H1 (cell line): ENCODE results near the gene SPAG16. TPM values are rescaled to one million over a fixed set of nuclear protein-coding genes. Genes with fewer than 3 reads are reported as not detected.

Experiments used
- CTCF ChIA-PET: fragments of 300-600 bp; sonication (Branson Sonifier 250); formaldehyde crosslinking; loops from one replicate; lab custom pipeline; 2021; ENCODE audit not compliant: partially characterized antibody; lab: Charles Lee
- POLR2A ChIA-PET: fragments of 300-600 bp; sonication (Branson Sonifier 250); formaldehyde crosslinking; loops from one replicate; lab custom pipeline; 2021; ENCODE audit warnings: inconsistent platforms; ENCODE audit not compliant: partially characterized antibody; lab: Charles Lee
- DNase-seq, 2 experiments: peaks; one replicate each; pipeline versions ENCODE4 v3.0.0 to v3.0.0-alpha.2; 2010 to 2022; ENCODE audit warnings: low spot score in 2 of 2, low read depth in 1 of 2, mixed read lengths in 1 of 2
- FAIRE-seq: peaks from 2 replicates; lab custom pipeline; 2011; peaks lifted over from hg19 to GRCh38; lab: Jason Lieb, UNC
- H2AFZ ChIP-seq: 2 replicates; pipeline ENCODE4 v1.8.1; 2012; ENCODE audit warnings: low read length, inconsistent platforms
- H2AK5ac ChIP-seq: 2 replicates; pipeline ENCODE4 v1.6.1; 2013; ENCODE audit warnings: low read depth, low read length
- H2BK120ac ChIP-seq: replicated peaks from 2 replicates; pipeline ENCODE3; 2013; ENCODE audit warnings: low read depth, low read length, inconsistent platforms
- H2BK12ac ChIP-seq: 2 replicates; pipeline ENCODE4 v1.6.1; 2013; ENCODE audit warnings: low read depth, low read length
- H2BK15ac ChIP-seq: 2 replicates; pipeline ENCODE4 v1.6.1; 2013; ENCODE audit warnings: low read length
- H2BK20ac ChIP-seq: 2 replicates; pipeline ENCODE4 v1.6.1; 2013; ENCODE audit warnings: low read length
- H2BK5ac ChIP-seq: 2 replicates; pipeline ENCODE4 v1.6.1; 2013; ENCODE audit warnings: low read depth, low read length
- H3K14ac ChIP-seq: 2 replicates; pipeline ENCODE4 v1.6.1; 2013; ENCODE audit warnings: inconsistent platforms; ENCODE audit not compliant: insufficient read length
- H3K18ac ChIP-seq: 2 replicates; pipeline ENCODE4 v1.6.1; 2013; ENCODE audit warnings: low read length; ENCODE audit errors: extremely low read depth
- H3K23ac ChIP-seq: 2 replicates; pipeline ENCODE4 v1.6.1; 2013; ENCODE audit warnings: inconsistent platforms; ENCODE audit not compliant: insufficient read length
- H3K23me2 ChIP-seq: 2 replicates; pipeline ENCODE4 v1.6.1; 2013; ENCODE audit warnings: low read depth, low read length
- H3K27ac ChIP-seq: 2 replicates; pipeline ENCODE4 v1.6.1; 2011; ENCODE audit warnings: low read depth, low read length, inconsistent platforms
- H3K27me3 ChIP-seq, 4 experiments: replicated peaks in 1 of 4; 1 replicate in 1 of 4; 2 replicates in 3 of 4; pipeline versions ENCODE4 v1.6.1 to v1.8.1; 2011 to 2013; ENCODE audit warnings: low read length in 3 of 4, mild to moderate bottlenecking in 3 of 4, inconsistent platforms in 2 of 4, mixed read lengths in 2 of 4, moderate library complexity in 1 of 4; ENCODE audit not compliant: control insufficient read depth in 3 of 4, insufficient read depth in 3 of 4; ENCODE audit errors: extremely low read depth in 1 of 4
- H3K36me3 ChIP-seq, 4 experiments: 2 replicates each; pipeline versions ENCODE4 v1.6.1 to v1.8.1; 2011 to 2013; ENCODE audit warnings: mild to moderate bottlenecking in 4 of 4, low read length in 3 of 4, moderate library complexity in 2 of 4, control low read depth in 1 of 4, inconsistent platforms in 1 of 4; ENCODE audit not compliant: insufficient read depth in 4 of 4, control insufficient read depth in 2 of 4
- H3K4ac ChIP-seq: replicated peaks from 2 replicates; pipeline ENCODE3; 2013; ENCODE audit warnings: low read length, low read depth, mixed read lengths, inconsistent platforms; ENCODE audit not compliant: insufficient read length
- H3K4me1 ChIP-seq, 4 experiments: replicated peaks in 1 of 4; 1 replicate in 1 of 4; 2 replicates in 3 of 4; pipeline versions ENCODE4 v1.6.1 to v1.8.1; 2011 to 2013; ENCODE audit warnings: low read length in 3 of 4, inconsistent platforms in 2 of 4, mixed read lengths in 1 of 4; ENCODE audit not compliant: insufficient read depth in 4 of 4, control insufficient read depth in 3 of 4
- H3K4me2 ChIP-seq, 2 experiments: 2 replicates each; pipeline versions ENCODE4 v1.6.1 to v1.8.1; 2011 to 2013; ENCODE audit warnings: low read depth in 2 of 2, low read length in 2 of 2, control low read depth in 1 of 2, inconsistent platforms in 1 of 2, mild to moderate bottlenecking in 1 of 2; ENCODE audit not compliant: insufficient read depth in 1 of 2
- H3K4me3 ChIP-seq, 4 experiments: fragments of 200-600, 300-600 bp in 1 of 4; sonication (generic), shearing (Covaris generic), sonication (Bioruptor Twin) in 1 of 4; 2 replicates each; pipeline versions ENCODE4 v1.5.1 to v1.8.1; 2011 to 2016; ENCODE audit warnings: low read length in 4 of 4, low read depth in 3 of 4, control low read depth in 2 of 4, inconsistent platforms in 2 of 4, mild to moderate bottlenecking in 2 of 4, mixed read lengths in 1 of 4, moderate library complexity in 1 of 4; ENCODE audit not compliant: insufficient read depth in 2 of 4; ENCODE audit errors: extremely low read depth in 1 of 4
- H3K56ac ChIP-seq: replicated peaks from 2 replicates; pipeline ENCODE3; 2013; ENCODE audit warnings: low read depth, mild to moderate bottlenecking, mixed read lengths, low read length, inconsistent platforms; ENCODE audit not compliant: insufficient read length
- H3K79me1 ChIP-seq: 2 replicates; pipeline ENCODE4 v1.6.1; 2013; ENCODE audit warnings: low read depth, low read length, control low read depth
- H3K79me2 ChIP-seq, 2 experiments: 2 replicates each; pipeline versions ENCODE4 v1.6.1 to v1.8.1; 2012 to 2013; ENCODE audit warnings: low read length in 2 of 2, mild to moderate bottlenecking in 2 of 2, inconsistent platforms in 1 of 2; ENCODE audit not compliant: insufficient read depth in 2 of 2, control insufficient read depth in 1 of 2
- H3K9ac ChIP-seq, 4 experiments: replicated peaks in 1 of 4; 1 replicate in 1 of 4; 2 replicates in 3 of 4; pipeline versions ENCODE4 v1.6.1 to v1.8.1; 2011 to 2013; ENCODE audit warnings: low read depth in 3 of 4, low read length in 3 of 4, control low read depth in 2 of 4, mild to moderate bottlenecking in 2 of 4, moderate library complexity in 2 of 4, inconsistent platforms in 1 of 4; ENCODE audit errors: extremely low read depth in 1 of 4
- H3K9me3 ChIP-seq, 2 experiments: 2 replicates each; pipeline versions ENCODE4 v1.6.1 to v1.8.1; 2012 to 2013; ENCODE audit warnings: mild to moderate bottlenecking in 2 of 2, moderate library complexity in 2 of 2, control low read depth in 1 of 2, inconsistent platforms in 1 of 2, low read depth in 1 of 2, low read length in 1 of 2, mixed read lengths in 1 of 2; ENCODE audit not compliant: insufficient read depth in 2 of 2
- H4K20me1 ChIP-seq, 2 experiments: replicated peaks in 1 of 2; 2 replicates each; pipeline versions ENCODE3 to v1.8.1; 2011 to 2013; ENCODE audit warnings: inconsistent platforms in 2 of 2, low read length in 2 of 2, mild to moderate bottlenecking in 1 of 2; ENCODE audit not compliant: insufficient read depth in 2 of 2, control insufficient read depth in 1 of 2
- H4K5ac ChIP-seq: 2 replicates; pipeline ENCODE4 v1.6.1; 2013; ENCODE audit warnings: low read length, low read depth, mixed read lengths, inconsistent platforms; ENCODE audit not compliant: insufficient read length
- H4K8ac ChIP-seq: 2 replicates; pipeline ENCODE4 v1.8.0; 2013; ENCODE audit warnings: mild to moderate bottlenecking, moderate library complexity, low read length, inconsistent platforms; ENCODE audit not compliant: insufficient read depth; ENCODE audit errors: extremely low read depth
- H4K91ac ChIP-seq: replicated peaks from 2 replicates; pipeline ENCODE3; 2013; ENCODE audit warnings: low read length, mixed read lengths, inconsistent platforms; ENCODE audit not compliant: insufficient read length
- BRCA1 ChIP-seq: IDR thresholded peaks from 2 replicates; pipeline ENCODE4 v1.6.1; 2012; ENCODE audit warnings: low read depth, low read length, improper control_type of control experiment
- EGR1 ChIP-seq: IDR thresholded peaks from 2 replicates; pipeline ENCODE4 v1.6.1; 2011; ENCODE audit warnings: low read depth, low read length, borderline replicate concordance
- EP300 ChIP-seq, 2 experiments: IDR thresholded peaks; 1 replicate in 1 of 2; 2 replicates in 1 of 2; pipeline ENCODE4 v1.6.1; 2011 to 2012; ENCODE audit warnings: low read depth in 2 of 2, low read length in 2 of 2, mild to moderate bottlenecking in 2 of 2, borderline replicate concordance in 1 of 2, inconsistent platforms in 1 of 2, moderate library complexity in 1 of 2
- JUND ChIP-seq: IDR thresholded peaks from 2 replicates; pipeline ENCODE4 v1.6.1; 2011; ENCODE audit warnings: mild to moderate bottlenecking, improper control_type of control experiment, low read length
- KDM5A ChIP-seq: fragments of 200-600 bp; IDR thresholded peaks from 2 replicates; pipeline ENCODE4 v1.7.1; 2012; ENCODE audit warnings: mild to moderate bottlenecking, low read length, inconsistent platforms, mixed read lengths
- MAFK ChIP-seq: IDR thresholded peaks from 2 replicates; pipeline ENCODE4 v1.6.1; 2012; ENCODE audit warnings: low read depth, mild to moderate bottlenecking, improper control_type of control experiment, low read length
- RAD21 ChIP-seq, 2 experiments: IDR thresholded peaks in 1 of 2; conservative IDR thresholded peaks in 1 of 2; 2 replicates each; pipeline ENCODE4 v1.6.1; 2011; ENCODE audit warnings: low read depth in 2 of 2, low read length in 2 of 2, improper control_type of control experiment in 1 of 2, inconsistent platforms in 1 of 2, mild to moderate bottlenecking in 1 of 2, moderate library complexity in 1 of 2
- WGBS, 2 experiments: shearing (Covaris generic) in 1 of 2; methylation state at CpG; one replicate each; pipeline versions ENCODE4 v1.1.6 to v1.1.7; 2013 to 2015; ENCODE audit warnings: low lambda C conversion rate in 2 of 2, mixed read lengths in 2 of 2, inconsistent platforms in 1 of 2, low coverage in 1 of 2, missing lambda C conversion rate in 1 of 2; ENCODE audit not compliant: insufficient replicate concordance in 2 of 2, insufficient coverage in 1 of 2, insufficient read length in 1 of 2; ENCODE audit errors: extremely low coverage in 1 of 2, missing lambda C conversion rate in 1 of 2; 5-methylcytosine and 5-hydroxymethylcytosine counted together
- polyA plus RNA-seq, 7 experiments: library from polyadenylated mRNA; depleted of rRNA in 3 of 7; stranded (reverse) in 5 of 7; unstranded in 2 of 7; fragments of >200 nt in 5 of 7; fragments of 200-250 nt in 2 of 7; gene quantifications; 1 replicate in 5 of 7; 2 replicates in 1 of 7; 4 replicates in 1 of 7; pipeline versions ENCODE4 v1.2.1 to v1.2.3, GENCODE V29; 2011 to 2013; ENCODE audit warnings: missing spikeins in 2 of 7, mixed read lengths in 2 of 7
- total RNA-seq: library from RNA; stranded (reverse); fragmentation: NEBNext Ultra II Directional; extraction: Animal tissue kit (Norgen Biotek cat#: 25700); gene quantifications from 2 replicates; pipeline ENCODE4 v1.2.1, GENCODE V29; 2021

SPAG16 gene
- total and polyA plus RNA-seq, 2 of the 8 experiments (the other 6 are each of a cell fraction or from before 2014, with no cell fraction given) = 6.0 to 14.9 TPM

GRCh38 chr2:213848631-213849030, 564.4 kb downstream of the SPAG16 start:
- DNase-seq (no peak), FAIRE-seq (no peak)
- Histone ChIP-seq H2AK5ac (no peak overlapping the region), H4K8ac (no peak overlapping the region), H3K9ac (no peak overlapping the region), H2BK5ac (no peak overlapping the region), H3K36me3 (no peaks in the 10 kb centered on the region), H3K4me2 (no peak overlapping the region), H3K14ac (no peak overlapping the region), H3K9me3 (no peaks in the 10 kb centered on the region), H3K79me2 (no peaks in the 10 kb centered on the region), H4K91ac (no peak overlapping the region), H2BK12ac (no peak overlapping the region), H3K18ac (no peak overlapping the region), H3K79me1 (no peaks in the 10 kb centered on the region), H2BK120ac (no peak overlapping the region), H2BK20ac (no peak overlapping the region), H3K56ac (no peak overlapping the region), H3K27ac (no peak overlapping the region), H3K4ac (no peak overlapping the region), H3K4me1 (no peaks in the 10 kb centered on the region), H3K23ac (no peak overlapping the region), H3K4me3 (no peak overlapping the region), H2AFZ (no peak overlapping the region), H3K23me2 (no peaks in the 10 kb centered on the region), H2BK15ac (no peak overlapping the region), H3K27me3 (no peaks in the 10 kb centered on the region), H4K5ac (no peak overlapping the region), H4K20me1 (no peaks in the 10 kb centered on the region)
- 81% methylated on average over 4 of the region's 4 CpGs; no CpG with 5 or more reads in 1 of the 2 experiments for WGBS, 2 experiments
- ChIA-PET POLR2A (no interaction called here), CTCF (interaction anchor here (1.1 kb wide), 1 partner anchor 115 kb away, joined by 3 read pairs; no protein-coding TSS in a partner anchor)
- no peak for TF ChIP-seq BRCA1
- TF ChIP-seq EP300 (IDR thresholded peaks at IDR 0.05; ENCODE audit: borderline replicate concordance in 1 of 2, low read depth in 2 of 2, low read length in 2 of 2) = no peak
- TF ChIP-seq JUND = no peak
- no peak for TF ChIP-seq RAD21 (IDR thresholded peaks at IDR 0.05 in 1 of 2, conservative IDR thresholded peaks at IDR 0.05 in 1 of 2; ENCODE audit: low read depth in 2 of 2, low read length in 2 of 2)
- no peak for TF ChIP-seq KDM5A
- no peak for TF ChIP-seq EGR1
- TF ChIP-seq MAFK = no peak
